Measurements from ENCODE around the gene USO1. TPM values are rescaled to one million over a fixed set of nuclear protein-coding genes. Genes with fewer than 3 reads are reported as not detected.

Gene USO1, protein sequence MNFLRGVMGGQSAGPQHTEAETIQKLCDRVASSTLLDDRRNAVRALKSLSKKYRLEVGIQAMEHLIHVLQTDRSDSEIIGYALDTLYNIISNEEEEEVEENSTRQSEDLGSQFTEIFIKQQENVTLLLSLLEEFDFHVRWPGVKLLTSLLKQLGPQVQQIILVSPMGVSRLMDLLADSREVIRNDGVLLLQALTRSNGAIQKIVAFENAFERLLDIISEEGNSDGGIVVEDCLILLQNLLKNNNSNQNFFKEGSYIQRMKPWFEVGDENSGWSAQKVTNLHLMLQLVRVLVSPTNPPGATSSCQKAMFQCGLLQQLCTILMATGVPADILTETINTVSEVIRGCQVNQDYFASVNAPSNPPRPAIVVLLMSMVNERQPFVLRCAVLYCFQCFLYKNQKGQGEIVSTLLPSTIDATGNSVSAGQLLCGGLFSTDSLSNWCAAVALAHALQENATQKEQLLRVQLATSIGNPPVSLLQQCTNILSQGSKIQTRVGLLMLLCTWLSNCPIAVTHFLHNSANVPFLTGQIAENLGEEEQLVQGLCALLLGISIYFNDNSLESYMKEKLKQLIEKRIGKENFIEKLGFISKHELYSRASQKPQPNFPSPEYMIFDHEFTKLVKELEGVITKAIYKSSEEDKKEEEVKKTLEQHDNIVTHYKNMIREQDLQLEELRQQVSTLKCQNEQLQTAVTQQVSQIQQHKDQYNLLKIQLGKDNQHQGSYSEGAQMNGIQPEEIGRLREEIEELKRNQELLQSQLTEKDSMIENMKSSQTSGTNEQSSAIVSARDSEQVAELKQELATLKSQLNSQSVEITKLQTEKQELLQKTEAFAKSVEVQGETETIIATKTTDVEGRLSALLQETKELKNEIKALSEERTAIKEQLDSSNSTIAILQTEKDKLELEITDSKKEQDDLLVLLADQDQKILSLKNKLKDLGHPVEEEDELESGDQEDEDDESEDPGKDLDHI
- total RNA-seq (2021; fragmentation: NEBNext Ultra II Directional; extraction: Animal tissue kit (Norgen Biotek cat#: 25700)) (190 and 198 TPM in 2 replicates), polyA plus RNA-seq (2011; rRNA removed) (39.8 and 57.3 TPM in 2 replicates), polyA minus RNA-seq (2011; rRNA and poly(A)+ RNA removed) (100 and 129 TPM in 2 replicates)
- polyA plus RNA-seq (2011; cell fraction: cytosol; rRNA removed), result 77.3 TPM
- 88.8 TPM for polyA plus RNA-seq (2011; cell fraction: nucleus; rRNA removed)
- polyA plus RNA-seq (2012, experiment 1 of 2), result 60.6 to 118 TPM (median 75.0 TPM) in 4 replicates
- 8.1 TPM for polyA plus RNA-seq (2012, experiment 2 of 2)
- 172 TPM for polyA plus RNA-seq (2013, experiment 1 of 2)
- 173 TPM for polyA plus RNA-seq (2013, experiment 2 of 2)
- 68.5 TPM for polyA minus RNA-seq (2011; cell fraction: cytosol; rRNA and poly(A)+ RNA removed)
- 180 TPM for polyA minus RNA-seq (2011; cell fraction: nucleus; rRNA and poly(A)+ RNA removed)
- long read RNA-seq, experiment 1, full-length matches to known transcripts, result 41 of 253 reads
- long read RNA-seq, experiment 1, partial matches to known transcripts, result 187 of 253 reads
- long read RNA-seq, experiment 1, other reads (novel, unspliced or antisense), result 25 of 253 reads
- long read RNA-seq, experiment 2, full-length matches to known transcripts, result 29 of 49 reads
- long read RNA-seq, experiment 2, partial matches to known transcripts, result 14 of 49 reads
- long read RNA-seq, experiment 2, other reads (novel, unspliced or antisense), result 6 of 49 reads

DNA sequence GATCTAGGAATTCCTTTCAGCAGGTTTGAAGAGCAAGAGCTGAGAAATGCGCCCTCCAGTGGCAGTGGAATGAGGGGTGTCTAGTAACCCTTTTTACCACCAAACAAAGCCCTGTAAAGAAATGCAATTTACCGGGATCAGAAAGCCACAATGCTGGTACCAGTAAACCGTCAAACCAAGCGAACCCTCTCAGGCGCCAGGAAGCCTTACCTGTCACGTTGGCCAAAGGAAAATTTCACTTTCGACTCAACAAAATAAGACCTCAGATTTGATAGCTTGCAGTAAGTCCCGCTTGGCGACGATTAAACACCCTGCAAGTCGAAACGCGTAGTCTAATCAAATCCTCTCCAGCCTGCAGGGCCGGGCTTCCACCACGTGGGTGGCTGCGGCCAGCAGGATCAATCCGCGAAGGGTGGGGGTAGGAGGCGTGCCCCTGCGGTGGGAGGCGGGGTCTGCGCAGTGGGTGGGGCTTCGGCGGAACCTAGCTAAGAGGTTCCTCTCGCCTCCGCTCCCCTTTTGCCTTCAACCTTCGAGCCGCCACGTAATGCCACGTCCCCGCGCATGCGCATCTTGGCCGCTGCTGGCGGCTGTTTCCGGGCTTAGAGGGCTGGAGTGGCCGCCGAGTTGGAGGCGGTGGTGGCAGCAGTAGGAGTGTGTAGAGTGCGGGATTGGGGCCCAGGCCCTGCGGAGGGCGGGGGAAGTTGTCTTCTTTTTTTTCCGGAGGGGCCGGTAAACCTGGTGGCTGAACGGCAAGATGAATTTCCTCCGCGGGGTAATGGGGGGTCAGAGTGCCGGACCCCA, at the start of gene USO1:
USO1 (plus strand) TSS at position 512 of the 801 bp plus-strand sequence; CDS start at position 755, 243 bp downstream.
- POLR2A ChIA-PET (ENCODE audit: partially characterized antibody), result interaction anchor here (0.6 to 10.3 kb wide), 27 partner anchors 10 to 127 kb away, joined by 3 to 117 read pairs (median 5); partner anchors contain the start of genes CDKL2 and G3BP2
- Histone ChIP-seq H3K23me2 (ENCODE audit: low read depth, low read length) (peaks cover 8% of the 10 kb centered on the region), H4K5ac (ENCODE audit: insufficient read length, low read depth, low read length) (peak within 1 kb of the TSS; percentile 98), H4K91ac (replicated peaks; ENCODE audit: insufficient read length, low read length) (peak within 1 kb of the TSS; percentile 79), H3K9me3 (ENCODE audit: insufficient read depth in 2 of 2, low read depth in 1 of 2, low read length in 1 of 2) (no peaks in the 10 kb centered on the region), H2AFZ (ENCODE audit: low read length) (0 out of 2 replicates have a peak within 1 kb of the TSS, but pooled peaks have one; percentile 29), H2BK120ac (replicated peaks; ENCODE audit: low read depth, low read length) (no peak within 1 kb of the TSS), H3K27ac (ENCODE audit: low read depth, low read length) (peak within 1 kb of the TSS; percentile 98), H2BK5ac (ENCODE audit: low read depth, low read length) (peak within 1 kb of the TSS; percentile 96), H3K56ac (replicated peaks; ENCODE audit: insufficient read length, low read depth, low read length) (peak within 1 kb of the TSS; percentile 93), H3K14ac (ENCODE audit: insufficient read length) (no peak within 1 kb of the TSS), H3K4me3 (ENCODE audit: extremely low read depth in 1 of 4, insufficient read depth in 2 of 4, low read depth in 3 of 4, low read length in 4 of 4) (peak within 1 kb of the TSS; percentile 80 to 98 (median 90)), H3K27me3 (replicated peaks in 1 of 4; ENCODE audit: control insufficient read depth in 3 of 4, extremely low read depth in 1 of 4, insufficient read depth in 3 of 4, low read length in 3 of 4) (no peaks in the 10 kb centered on the region), H3K18ac (ENCODE audit: extremely low read depth, low read length) (peak within 1 kb of the TSS; percentile 84; the same call in 1 of the 2 replicates), H3K4me2 (ENCODE audit: insufficient read depth in 1 of 2, low read depth in 2 of 2, low read length in 2 of 2) (peak within 1 kb of the TSS; percentile 83 to 99), H3K9ac (replicated peaks in 1 of 4; ENCODE audit: extremely low read depth in 1 of 4, low read depth in 3 of 4, low read length in 3 of 4) (peak within 1 kb of the TSS; percentile 91 to 98 (median 96)), H4K8ac (ENCODE audit: extremely low read depth, insufficient read depth, low read length) (peak within 1 kb of the TSS; percentile 95; the same call in 1 of the 2 replicates), H4K20me1 (replicated peaks in 1 of 2; ENCODE audit: control insufficient read depth in 1 of 2, insufficient read depth in 2 of 2, low read length in 2 of 2) (peaks cover 0 to 4% of the 10 kb centered on the region in 2 experiments), H2BK20ac (ENCODE audit: low read length) (no peak within 1 kb of the TSS), H3K4me1 (replicated peaks in 1 of 4; ENCODE audit: control insufficient read depth in 3 of 4, insufficient read depth in 4 of 4, low read length in 3 of 4) (peaks cover 0 to 9% (median 2%) of the 10 kb centered on the region in 4 experiments; a peak in 6 of 7 replicates), H3K23ac (ENCODE audit: insufficient read length) (no peak within 1 kb of the TSS), H2BK12ac (ENCODE audit: low read depth, low read length) (0 out of 2 replicates have a peak within 1 kb of the TSS, but pooled peaks have one; percentile 29), H3K36me3 (ENCODE audit: control insufficient read depth in 2 of 4, insufficient read depth in 4 of 4, low read length in 3 of 4) (peaks cover 0 to 8% (median 2%) of the 10 kb centered on the region in 4 experiments; a peak in 2 of 8 replicates), H3K79me2 (ENCODE audit: control insufficient read depth in 1 of 2, insufficient read depth in 2 of 2, low read length in 2 of 2) (peaks cover 32 to 89% of the 10 kb centered on the region in 2 experiments), H2BK15ac (ENCODE audit: low read length) (no peak within 1 kb of the TSS), H3K79me1 (ENCODE audit: low read depth, low read length) (0 out of 2 replicates have a peak, but pooled peaks cover 3% of the 10 kb centered on the region), H2AK5ac (ENCODE audit: low read depth, low read length) (no peak within 1 kb of the TSS), H3K4ac (replicated peaks; ENCODE audit: insufficient read length, low read depth, low read length) (peak within 1 kb of the TSS; percentile 20)
- peak; percentile 97 to 100 for DNase-seq (ENCODE audit: low read depth in 1 of 2, low spot score in 2 of 2)
- 2% methylated on average over 28 of the region's 48 CpGs; no CpG with 5 or more reads in 1 of the 2 experiments for WGBS, 2 experiments (ENCODE audit: extremely low coverage in 1 of 2, insufficient coverage in 1 of 2, insufficient read length in 1 of 2, insufficient replicate concordance in 2 of 2, low coverage in 1 of 2, low lambda C conversion rate in 2 of 2, missing lambda C conversion rate in 1 of 2)
- FAIRE-seq, result peak; percentile 87
- CTCF ChIA-PET (ENCODE audit: partially characterized antibody), result interaction anchor here (0.6 to 5.8 kb wide), 20 partner anchors 9 to 338 kb away, joined by 3 to 78 read pairs (median 4); partner anchors contain the start of gene G3BP2
- TF ChIP-seq TBP (IDR thresholded peaks at IDR 0.05; ENCODE audit: low read depth, low read length), result peak; percentile 95
- peak; percentile 97 for TF ChIP-seq MAX (IDR thresholded peaks at IDR 0.05)
